RWPE2 (cell line): Measurements from ENCODE around the gene ANKRD31.
A peak's percentile ranks its signal among the peaks of the same experiment; 100 is the strongest.
"Not testable (repeated sequence)": the region's sequence is repeated elsewhere in the genome, so short reads cannot be mapped to it uniquely, and the experiment has no call there.

Source experiments
- ATAC-seq: fragments of 200-7000 bp; cut with Tn5 transposase; 3 replicates; pipeline ENCODE4 v1.9.1; 2021; ENCODE audit warnings: low read depth
- DNase-seq: peaks from one replicate; pipeline ENCODE4 v3.0.0-alpha.2; 2020; ENCODE audit warnings: low spot score
- H3K27ac ChIP-seq: fragments of 450-650 bp; 2 replicates; pipeline ENCODE4 v1.5.1; 2017; ENCODE audit warnings: mild to moderate bottlenecking; ENCODE audit not compliant: poor library complexity, severe bottlenecking
- H3K27me3 ChIP-seq: fragments of 250-450 bp; sonication (Bioruptor Pico); 2 replicates; pipeline ENCODE4 v1.5.1; 2021; ENCODE audit warnings: mild to moderate bottlenecking, moderate library complexity; ENCODE audit not compliant: insufficient read depth, poor library complexity, severe bottlenecking
- H3K36me3 ChIP-seq: fragments of 250-450 bp; sonication (Bioruptor Pico); 2 replicates; pipeline ENCODE4 v1.5.1; 2020; ENCODE audit warnings: low read depth, mild to moderate bottlenecking, moderate library complexity
- H3K4me1 ChIP-seq: fragments of 250-450 bp; sonication (Bioruptor Pico); 2 replicates; pipeline ENCODE4 v1.5.1; 2021; ENCODE audit warnings: mild to moderate bottlenecking, moderate library complexity; ENCODE audit not compliant: insufficient read depth, poor library complexity, severe bottlenecking
- H3K4me3 ChIP-seq: fragments of 250-450 bp; sonication (Bioruptor Pico); 2 replicates; pipeline ENCODE4 v1.5.1; 2021; ENCODE audit warnings: mild to moderate bottlenecking, moderate library complexity; ENCODE audit not compliant: severe bottlenecking
- H3K9me3 ChIP-seq: fragments of 250-450 bp; sonication (Bioruptor Pico); 2 replicates; pipeline ENCODE4 v1.5.1; 2021; ENCODE audit warnings: mild to moderate bottlenecking, moderate library complexity; ENCODE audit not compliant: severe bottlenecking
- CTCF ChIP-seq: fragments of 450-650 bp; IDR thresholded peaks from one replicate; pipeline ENCODE4 v1.5.1; 2017; ENCODE audit warnings: mild to moderate bottlenecking, moderate library complexity; ENCODE audit not compliant: poor library complexity, severe bottlenecking

The ANKRD31 gene

GRCh38 chr5:75265731-75266130 is 29.1 kb upstream of the ANKRD31 start:
- Histone ChIP-seq H3K27ac (no peak overlapping the region), H3K9me3 (no peaks in the 10 kb centered on the region), H3K4me3 (no peak overlapping the region), H3K27me3 (no peaks in the 10 kb centered on the region), H3K36me3 (no peaks in the 10 kb centered on the region), H3K4me1 (no peaks in the 10 kb centered on the region)
- ATAC-seq (peak; percentile 48; the same call in 1 of the 3 replicates), DNase-seq (no peak)
- TF ChIP-seq CTCF = peak; percentile 98

GRCh38 chr5:75262271-75262670 is 25.6 kb upstream of the ANKRD31 start:
- Histone ChIP-seq H3K4me1 (no peaks in the 10 kb centered on the region), H3K36me3 (no peaks in the 10 kb centered on the region), H3K27me3 (no peaks in the 10 kb centered on the region), H3K4me3 (no peak overlapping the region), H3K27ac (no peak overlapping the region), H3K9me3 (no peaks in the 10 kb centered on the region)
- DNase-seq (no peak), ATAC-seq (no peak)
- TF ChIP-seq CTCF = no peak

- no peak overlapping the region for H3K4me3 ChIP-seq
- H3K27me3 ChIP-seq = no peaks in the 10 kb centered on the region
- no peak for TF ChIP-seq CTCF
- H3K9me3 ChIP-seq = peaks cover 5% of the 10 kb centered on the region
- H3K27ac ChIP-seq = no peak overlapping the region
- no peaks in the 10 kb centered on the region for H3K36me3 ChIP-seq
- ATAC-seq (no peak), DNase-seq (no peak)
- H3K4me1 ChIP-seq = no peaks in the 10 kb centered on the region
Observed at GRCh38 chr5:75260708-75261107, 24.0 kb upstream of the ANKRD31 start.

GRCh38 chr5:75250452-75250851 is 13.8 kb upstream of the ANKRD31 start:
- H3K27me3 ChIP-seq, H3K36me3 ChIP-seq, DNase-seq, H3K9me3 ChIP-seq, H3K4me1 ChIP-seq, H3K4me3 ChIP-seq, H3K27ac ChIP-seq, ATAC-seq: not testable (repeated sequence)

- ATAC-seq (no peak), DNase-seq (no peak)
- no peaks in the 10 kb centered on the region for H3K9me3 ChIP-seq
- no peak for TF ChIP-seq CTCF
- no peak overlapping the region for H3K27ac ChIP-seq
- no peak overlapping the region for H3K4me3 ChIP-seq
- no peaks in the 10 kb centered on the region for H3K27me3 ChIP-seq
- peaks cover 30% of the 10 kb centered on the region for H3K4me1 ChIP-seq
- H3K36me3 ChIP-seq = no peaks in the 10 kb centered on the region
Observed at GRCh38 chr5:75245023-75245422, 8.3 kb upstream of the ANKRD31 start.
